Testis (tissue), 3 donors: ENCODE data around the gene KIF25. TPM values are rescaled to one million over a fixed set of nuclear protein-coding genes. Genes with fewer than 3 reads are reported as not detected.

Experiments used
- DNase-seq: peaks from one replicate; pipeline ENCODE4 v3.0.0-alpha.2; 2019
- H3K27ac ChIP-seq, 2 donors: fragments of 200-600 bp; sonication (generic); one replicate each; pipeline ENCODE4 v1.5.1; 2019
- H3K27me3 ChIP-seq: fragments of 200-600 bp; sonication (generic); one replicate; pipeline ENCODE4 v1.5.1; 2019
- H3K36me3 ChIP-seq: fragments of 200-600 bp; sonication (generic); one replicate; pipeline ENCODE4 v1.5.1; 2017; ENCODE audit warnings: low read depth; ENCODE audit errors: missing control alignments
- H3K4me1 ChIP-seq: fragments of 200-600 bp; sonication (generic); one replicate; pipeline ENCODE4 v1.5.1; 2019
- H3K4me3 ChIP-seq, 2 donors: fragments of 200-600 bp; sonication (generic); one replicate each; pipeline ENCODE4 v1.5.1; 2017 to 2019
- H3K9me3 ChIP-seq: fragments of 200-600 bp; sonication (generic); one replicate; pipeline ENCODE4 v1.5.1; 2017
- CTCF ChIP-seq, 3 experiments: fragments of 450-650 bp in 2 of 3; fragments of 200-600 bp in 1 of 3; sonication (generic) in 1 of 3; IDR thresholded peaks; one replicate each; pipeline ENCODE4 v1.5.1; 2016 to 2019; ENCODE audit warnings: antibody characterized with exemption in 3 of 3, mild to moderate bottlenecking in 2 of 3, moderate library complexity in 1 of 3
- POLR2A ChIP-seq: fragments of 450-650 bp; IDR thresholded peaks from one replicate; pipeline ENCODE4 v1.6.1; 2017; ENCODE audit warnings: antibody characterized with exemption, mild to moderate bottlenecking, moderate library complexity
- WGBS, 2 donors: methylation state at CpG; one replicate each; pipeline ENCODE4 v1.1.5; 2018; 5-methylcytosine and 5-hydroxymethylcytosine counted together
- intact Hi-C: fragments of 100-400 bp; cut with DNase I; formaldehyde crosslinking; loops from one replicate; pipeline ENCODE4 v1.15.1; 2023; ENCODE audit warnings: low total_unique reads
- polyA plus RNA-seq: library from polyadenylated mRNA; stranded (reverse); fragments of 350-450 nt; fragmentation: Illumina TruSeq; extraction: RNeasy Lipid Tissue Mini Kit (QIAGEN cat#74804); gene quantifications from one replicate; pipeline ENCODE4 v1.2.3, GENCODE V29; 2014; ENCODE audit warnings: low read depth, low replicate concordance; ENCODE audit not compliant: insufficient read depth
- total RNA-seq, 2 donors: library from RNA; depleted of rRNA; stranded (reverse); fragments of >200 nt; gene quantifications; one replicate each; pipeline ENCODE4 v1.2.3, GENCODE V29; 2016

The KIF25 gene
- total and polyA plus RNA-seq, 3 donors from 2014 or later: 1.1 to 5.0 (median 1.6) TPM

- H3K9me3 ChIP-seq: no peaks in the 10 kb centered on the region
- H3K27me3 ChIP-seq: no peaks in the 10 kb centered on the region
- peaks cover 15% of the 10 kb centered on the region for H3K4me1 ChIP-seq
- WGBS, 2 donors: 92 to 97% methylated on average over 14 of the region's 14 CpGs
- no peak for DNase-seq
- no peaks in the 10 kb centered on the region for H3K36me3 ChIP-seq
- no peak overlapping the region for H3K4me3 ChIP-seq
- TF ChIP-seq POLR2A (no peak), CTCF (IDR thresholded peaks at IDR 0.05) (no peak)
- H3K27ac ChIP-seq: no peak overlapping the region
- intact Hi-C loops: no loop called here
Measured at GRCh38 chr6:168057836-168058235, 60.4 kb downstream of the KIF25 start.

GRCh38 chr6:168058691-168059551, 61.5 kb downstream of the KIF25 start:
- intact Hi-C loops: no loop called here
- Histone ChIP-seq H3K36me3 (no peaks in the 10 kb centered on the region), H3K4me1 (peaks cover 15% of the 10 kb centered on the region), H3K4me3 (no peak overlapping the region), H3K9me3 (no peaks in the 10 kb centered on the region), H3K27me3 (no peaks in the 10 kb centered on the region), H3K27ac (no peak overlapping the region)
- no peak for DNase-seq
- TF ChIP-seq CTCF (IDR thresholded peaks at IDR 0.05) (no peak), POLR2A (no peak)
- WGBS, 2 donors: 92 to 96% methylated on average over 10 to 30 of the region's 30 CpGs

GRCh38 chr6:168060521-168060931, 63.1 kb downstream of the KIF25 start:
- H3K27ac ChIP-seq: no peak overlapping the region
- no peaks in the 10 kb centered on the region for H3K9me3 ChIP-seq
- no peak for TF ChIP-seq POLR2A
- TF ChIP-seq CTCF (IDR thresholded peaks at IDR 0.05): peak; percentile 68 to 73 (median 69)
- no peaks in the 10 kb centered on the region for H3K27me3 ChIP-seq
- no peak overlapping the region for H3K4me3 ChIP-seq
- peaks cover 6% of the 10 kb centered on the region for H3K4me1 ChIP-seq
- 43 to 45% methylated on average over 1 to 12 of the region's 12 CpGs for WGBS, 2 donors
- no peaks in the 10 kb centered on the region for H3K36me3 ChIP-seq
- intact Hi-C loops: no loop called here
- peak; percentile 90 for DNase-seq

GRCh38 chr6:168061269-168062210, 64.1 kb downstream of the KIF25 start:
- intact Hi-C loops: no loop called here
- no peaks in the 10 kb centered on the region for H3K27me3 ChIP-seq
- TF ChIP-seq CTCF (IDR thresholded peaks at IDR 0.05): no peak
- TF ChIP-seq POLR2A: no peak
- H3K4me3 ChIP-seq: no peak overlapping the region
- no peak for DNase-seq
- H3K36me3 ChIP-seq: no peaks in the 10 kb centered on the region
- H3K27ac ChIP-seq: no peak overlapping the region
- peaks cover 6% of the 10 kb centered on the region for H3K4me1 ChIP-seq
- 94 to 96% methylated on average over 24 to 29 of the region's 29 CpGs for WGBS, 2 donors
- H3K9me3 ChIP-seq: no peaks in the 10 kb centered on the region
